Measurements from ENCODE around the gene CCDC33.
A peak's percentile ranks its signal among the peaks of the same experiment; 100 is the strongest.
"Not testable (repeated sequence)": the region's sequence is repeated elsewhere in the genome, so short reads cannot be mapped to it uniquely, and the experiment has no call there.

The CCDC33 gene

DNA sequence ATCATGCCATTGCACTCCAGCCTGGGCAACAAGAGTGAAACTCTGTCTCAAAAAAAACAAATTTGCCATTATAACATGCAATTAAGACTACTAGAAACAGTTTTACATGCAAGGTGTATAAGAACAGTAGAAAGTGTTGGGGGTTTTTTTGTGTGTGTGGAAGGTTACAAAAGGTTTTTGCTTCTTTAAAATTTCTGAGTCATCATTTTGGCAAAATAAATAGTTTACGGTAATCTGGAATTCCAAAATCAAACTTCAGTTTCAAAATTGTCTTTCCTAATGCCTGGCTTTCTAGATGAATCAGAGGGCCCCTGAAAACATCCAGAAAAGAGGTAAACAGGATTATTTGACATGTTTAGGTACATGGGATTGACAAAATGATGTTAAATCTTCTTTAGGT is 124.7 kb downstream of the CCDC33 start:
- not testable (repeated sequence) for DNase-seq (ENCODE audit: low spot score)

DNA sequence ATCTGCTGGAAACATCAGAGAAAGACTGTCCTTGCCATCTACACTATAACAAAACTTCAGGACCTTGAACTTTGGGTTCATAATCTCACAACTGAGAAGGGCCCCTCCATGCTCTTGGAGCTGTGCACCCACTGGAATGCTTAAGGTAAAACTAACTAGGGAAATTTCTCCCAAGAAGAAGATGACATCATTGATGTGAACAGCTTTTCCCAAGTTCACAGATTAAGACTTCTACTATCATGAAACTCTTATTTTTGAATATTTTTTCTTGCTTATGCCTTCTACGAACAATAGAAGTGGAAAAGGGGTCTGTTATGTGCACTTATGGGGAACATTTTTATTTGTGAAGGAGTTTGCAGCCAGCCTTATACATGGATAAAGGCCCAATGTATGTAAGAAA is 126.4 kb downstream of the CCDC33 start:
- no peak for DNase-seq (ENCODE audit: low spot score)
- TF ChIP-seq, protein P1, sequence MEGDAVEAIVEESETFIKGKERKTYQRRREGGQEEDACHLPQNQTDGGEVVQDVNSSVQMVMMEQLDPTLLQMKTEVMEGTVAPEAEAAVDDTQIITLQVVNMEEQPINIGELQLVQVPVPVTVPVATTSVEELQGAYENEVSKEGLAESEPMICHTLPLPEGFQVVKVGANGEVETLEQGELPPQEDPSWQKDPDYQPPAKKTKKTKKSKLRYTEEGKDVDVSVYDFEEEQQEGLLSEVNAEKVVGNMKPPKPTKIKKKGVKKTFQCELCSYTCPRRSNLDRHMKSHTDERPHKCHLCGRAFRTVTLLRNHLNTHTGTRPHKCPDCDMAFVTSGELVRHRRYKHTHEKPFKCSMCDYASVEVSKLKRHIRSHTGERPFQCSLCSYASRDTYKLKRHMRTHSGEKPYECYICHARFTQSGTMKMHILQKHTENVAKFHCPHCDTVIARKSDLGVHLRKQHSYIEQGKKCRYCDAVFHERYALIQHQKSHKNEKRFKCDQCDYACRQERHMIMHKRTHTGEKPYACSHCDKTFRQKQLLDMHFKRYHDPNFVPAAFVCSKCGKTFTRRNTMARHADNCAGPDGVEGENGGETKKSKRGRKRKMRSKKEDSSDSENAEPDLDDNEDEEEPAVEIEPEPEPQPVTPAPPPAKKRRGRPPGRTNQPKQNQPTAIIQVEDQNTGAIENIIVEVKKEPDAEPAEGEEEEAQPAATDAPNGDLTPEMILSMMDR (IDR thresholded peaks at IDR 0.05; ENCODE audit: extremely low read depth, missing control alignments) = no peak

DNA sequence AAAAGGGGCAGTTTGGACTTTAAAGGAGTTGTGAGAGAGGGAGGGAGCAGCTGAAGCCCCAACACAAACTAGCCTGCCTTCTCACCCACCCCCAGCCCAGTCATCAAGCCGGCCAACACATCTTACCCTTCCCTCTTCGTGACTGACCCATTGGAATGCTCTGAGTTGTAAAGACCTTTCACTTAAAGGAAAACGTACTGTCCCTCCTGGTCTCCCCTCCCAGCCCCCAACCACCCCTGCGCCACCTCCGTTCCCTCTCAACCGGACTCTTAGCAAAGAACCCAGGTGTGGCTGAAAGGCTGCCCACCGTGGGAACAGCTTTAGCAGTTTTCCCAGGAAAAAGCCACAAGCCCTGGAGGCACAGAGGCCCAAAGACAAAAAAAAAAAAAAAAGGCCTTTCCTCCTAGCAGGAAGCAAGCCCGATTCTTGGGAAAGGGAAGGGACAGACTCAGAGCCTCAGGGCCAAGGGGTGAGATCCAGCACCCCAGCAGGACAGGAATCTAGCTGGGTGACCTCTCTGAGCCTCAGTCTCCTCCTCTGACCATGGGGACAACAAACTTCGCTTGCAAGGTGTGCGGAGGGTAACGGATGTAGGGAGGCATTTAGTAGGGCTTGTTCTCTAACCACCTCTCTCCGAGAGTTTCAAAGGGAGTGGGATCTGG is 128.9 kb downstream of the CCDC33 start:
- no peak for DNase-seq (ENCODE audit: low spot score)
- TF ChIP-seq, protein P1 (IDR thresholded peaks at IDR 0.05; ENCODE audit: extremely low read depth, missing control alignments) = no peak

DNA sequence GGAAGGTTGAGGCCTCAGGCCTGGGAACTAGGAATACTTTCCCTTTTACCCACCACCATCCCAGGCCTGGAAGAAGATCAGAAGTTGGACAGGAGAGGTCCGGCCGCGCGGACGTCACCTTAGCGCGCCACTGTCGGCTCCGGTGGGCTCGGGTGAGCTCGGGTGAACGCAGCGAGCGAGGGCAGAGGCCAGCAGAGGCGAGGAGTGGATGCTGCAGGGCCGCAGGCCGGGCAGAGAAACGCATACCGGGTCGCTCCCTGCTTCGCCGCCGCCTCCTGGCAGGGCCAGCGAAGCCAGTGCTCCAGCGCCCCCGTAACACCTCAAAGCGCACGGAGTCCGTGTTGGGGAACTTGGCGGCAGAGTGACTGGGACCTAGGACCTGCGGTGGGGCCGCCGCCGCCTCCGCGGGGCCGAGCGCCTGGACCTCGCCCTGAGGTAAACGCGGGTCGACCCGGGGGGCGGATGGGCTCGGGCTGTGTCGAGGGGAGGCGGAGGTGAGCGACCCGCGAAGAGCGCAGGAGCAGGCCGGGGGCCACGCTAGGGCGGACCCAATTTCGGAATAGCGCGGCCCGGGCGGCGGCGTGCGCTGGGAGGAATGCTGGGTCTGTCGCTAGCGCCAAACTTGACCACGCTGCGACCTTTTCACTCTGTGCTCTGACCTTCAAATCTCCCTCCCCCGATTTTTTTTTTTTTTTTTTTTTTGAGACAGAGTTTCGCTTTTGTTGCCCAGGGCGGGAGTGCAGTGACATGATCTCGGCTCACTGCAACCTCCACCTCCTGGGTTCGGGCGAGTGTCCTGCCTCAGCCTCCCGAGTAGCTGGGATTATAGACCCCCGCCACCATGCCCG is 129.7 kb downstream of the CCDC33 start:
- TF ChIP-seq, protein P1 (IDR thresholded peaks at IDR 0.05; ENCODE audit: extremely low read depth, missing control alignments) = no peak
- peak; percentile 68 for DNase-seq (ENCODE audit: low spot score)

DNA sequence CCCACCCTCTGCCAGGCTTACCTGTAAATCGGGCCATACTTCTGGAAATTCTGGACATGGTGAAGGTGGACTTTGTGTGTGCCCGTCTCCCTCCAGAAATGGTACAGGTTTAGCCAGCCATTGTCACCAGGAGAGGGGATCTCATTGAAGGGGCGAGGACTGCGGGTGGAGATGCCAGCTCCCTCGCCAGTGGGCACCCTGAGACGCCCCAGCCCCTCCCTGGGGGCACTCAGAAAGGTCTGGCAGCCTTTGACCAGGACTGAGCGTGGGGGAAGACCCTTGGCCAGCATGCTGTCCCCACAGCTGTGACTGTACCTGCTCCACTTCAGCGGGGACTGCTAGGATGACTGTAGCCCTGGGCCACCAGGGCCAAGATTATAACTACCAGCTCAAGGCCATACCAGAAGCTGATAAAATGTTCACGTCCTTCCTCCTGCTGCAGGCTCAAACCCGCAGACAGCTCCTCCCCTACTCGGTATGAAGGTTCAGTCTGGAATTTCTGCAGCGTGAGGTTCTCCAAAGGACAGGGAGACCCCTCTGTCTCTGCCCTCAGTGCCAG is 131.2 kb downstream of the CCDC33 start, which contains the start of gene CYP11A1:
CYP11A1 (minus strand) TSS at position 351 of the 559 bp plus-strand sequence; CDS start at position 290, 61 bp downstream.
- TF ChIP-seq, protein P1 (IDR thresholded peaks at IDR 0.05; ENCODE audit: extremely low read depth, missing control alignments) = no peak

DNA sequence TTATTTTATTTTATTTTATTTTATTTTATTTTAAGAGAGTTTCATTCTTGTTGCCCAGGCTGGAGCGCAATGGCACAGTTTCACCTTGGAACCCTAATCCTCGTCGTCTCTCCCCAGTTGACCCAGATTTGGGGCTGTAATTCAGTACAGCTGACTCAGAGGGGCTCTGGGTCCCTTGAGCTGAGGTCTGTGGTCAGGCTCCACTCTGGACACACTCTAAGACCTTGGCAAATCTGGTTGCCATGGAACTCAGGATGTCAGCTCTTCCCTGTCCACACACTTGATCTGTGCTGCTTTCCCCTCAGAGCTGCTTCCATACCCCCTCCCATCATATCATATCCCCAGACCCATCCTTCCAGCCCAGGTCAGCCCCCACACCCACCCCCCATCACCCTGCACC is 132.0 kb downstream of the CCDC33 start:
- no peak for DNase-seq (ENCODE audit: low spot score)
- TF ChIP-seq, protein P1 (IDR thresholded peaks at IDR 0.05; ENCODE audit: extremely low read depth, missing control alignments) = no peak

More for the DNA sequence above, 131.2 kb downstream of the CCDC33 start, which contains the start of gene CYP11A1:
- no peak for DNase-seq (ENCODE audit: low spot score)

DNA sequence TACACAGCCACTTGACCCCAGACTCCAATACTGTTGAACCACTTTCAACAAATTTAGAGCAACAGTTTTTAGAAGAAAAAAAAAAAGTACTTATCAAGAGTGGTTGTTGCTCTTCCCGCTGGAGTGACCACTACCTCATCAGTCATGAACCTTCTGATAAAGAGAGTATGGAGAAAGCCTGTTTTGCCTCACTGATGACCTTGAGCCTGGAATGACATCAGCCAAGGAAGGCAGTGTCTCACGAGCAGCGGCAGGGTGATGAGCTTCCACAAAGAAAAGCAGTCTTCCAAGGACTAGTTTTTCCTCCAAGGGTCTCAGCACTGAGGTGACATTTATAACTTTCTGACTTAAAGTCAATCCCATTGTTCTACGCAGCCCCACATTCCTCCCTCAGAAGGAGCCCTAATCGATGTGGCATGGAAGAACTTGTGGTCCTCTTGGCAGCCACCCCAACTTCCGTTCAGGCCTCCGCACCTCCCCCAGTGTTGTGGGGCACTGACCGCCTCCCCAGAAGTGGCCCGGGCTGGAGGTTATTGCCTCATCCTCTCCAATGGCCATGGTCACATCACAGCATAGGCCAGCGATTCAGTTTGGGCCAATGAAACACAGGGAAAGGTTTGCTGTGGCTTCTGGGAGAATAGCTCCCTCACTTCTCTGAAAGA is 133.1 kb downstream of the CCDC33 start:
- TF ChIP-seq, protein P1 (IDR thresholded peaks at IDR 0.05; ENCODE audit: extremely low read depth, missing control alignments) = no peak
- no peak for DNase-seq (ENCODE audit: low spot score)

Measured in GM20000 (cell line).